Fibroblast of pulmonary artery (primary cell): ENCODE measurements around the gene ECHS1.

Source experiments
- DNase-seq: peaks from one replicate; pipeline ENCODE4 v3.0.0-alpha.2; 2010; ENCODE audit warnings: low read depth
- H3K4me3 ChIP-seq: replicated peaks from 2 replicates; pipeline ENCODE4 v1.5.1; 2011; ENCODE audit warnings: low read depth, mild to moderate bottlenecking, control low read depth, low read length, moderate library complexity
- CTCF ChIP-seq: IDR thresholded peaks from 2 replicates; pipeline ENCODE4 v1.5.1; 2011; ENCODE audit warnings: mild to moderate bottlenecking, control low read depth, low read length, inconsistent platforms; ENCODE audit errors: missing control alignments

ECHS1 gene

GRCh38 chr10:133346413-133346812, 26.7 kb downstream of the ECHS1 start:
- no peak for TF ChIP-seq CTCF
- no peak overlapping the region for H3K4me3 ChIP-seq
- no peak for DNase-seq

GRCh38 chr10:133344236-133344635, 28.9 kb downstream of the ECHS1 start:
- H3K4me3 ChIP-seq: no peak overlapping the region
- no peak for DNase-seq
- TF ChIP-seq CTCF: no peak

GRCh38 chr10:133343558-133343957, 29.6 kb downstream of the ECHS1 start:
- H3K4me3 ChIP-seq: no peak overlapping the region
- no peak for TF ChIP-seq CTCF
- DNase-seq: no peak

GRCh38 chr10:133342942-133343341, 30.2 kb downstream of the ECHS1 start:
- no peak for TF ChIP-seq CTCF
- no peak overlapping the region for H3K4me3 ChIP-seq
- DNase-seq: no peak

- TF ChIP-seq CTCF: no peak
- DNase-seq: no peak
- no peak overlapping the region for H3K4me3 ChIP-seq
Measured at GRCh38 chr10:133341983-133342382, 31.2 kb downstream of the ECHS1 start.

GRCh38 chr10:133339708-133340380, 33.3 kb downstream of the ECHS1 start:
- no peak for DNase-seq
- TF ChIP-seq CTCF: no peak
- H3K4me3 ChIP-seq: no peak overlapping the region
